Erythroblast (primary cell): Measurements from ENCODE around the gene MSLN.

Experiments used
- GATA1 ChIP-seq: IDR thresholded peaks from 2 replicates; pipeline ENCODE4 v1.6.1; 2011; ENCODE audit warnings: low read depth, mild to moderate bottlenecking, control low read depth, low read length, moderate library complexity
- POLR2A ChIP-seq: IDR thresholded peaks from 2 replicates; pipeline ENCODE4 v1.6.1; 2011; ENCODE audit warnings: mild to moderate bottlenecking, low read length

- no peak for TF ChIP-seq POLR2A
- no peak for TF ChIP-seq GATA1
These were observed 5.7 kb downstream of the MSLN start for GRCh38 chr16:766008-766819.
